OCI-LY7 (cell line): ENCODE results near the gene FAM204A. TPM values are rescaled to one million over a fixed set of nuclear protein-coding genes. Genes with fewer than 3 reads are reported as not detected.

Experiments used
- BruUV-seq: library from RNA; stranded (reverse); fragments of 400-500 nt; replicated peaks from 2 replicates; lab custom pipeline; 2021; lab: Mats Ljungman, UMichigan
- CTCF ChIA-PET: fragments of 300-600 bp; sonication (Branson Sonifier 250); formaldehyde crosslinking; loops from one replicate; lab custom pipeline; 2022; ENCODE audit warnings: antibody characterized with exemption; ENCODE audit not compliant: unreplicated experiment; lab: Charles Lee
- POLR2A ChIA-PET: fragments of 300-600 bp; sonication (Branson Sonifier 250); formaldehyde crosslinking; loops from one replicate; lab custom pipeline; 2022; ENCODE audit warnings: antibody characterized with exemption; lab: Charles Lee
- DNase-seq: peaks from one replicate; pipeline ENCODE4 v3.0.0-alpha.2; 2015; ENCODE audit warnings: low spot score
- H2AFZ ChIP-seq: fragments of 200-600 bp; sonication (generic), shearing (Covaris generic); 2 replicates; pipeline ENCODE4 v1.6.1; 2014; ENCODE audit warnings: mild to moderate bottlenecking, antibody characterized with exemption, low read length, moderate library complexity
- H3K27ac ChIP-seq: fragments of 200-600 bp; sonication (generic); 2 replicates; pipeline ENCODE4 v1.5.1; 2014; ENCODE audit warnings: mixed run types, low read depth, mild to moderate bottlenecking, moderate library complexity, low read length, inconsistent platforms; ENCODE audit not compliant: poor library complexity, severe bottlenecking
- H3K36me3 ChIP-seq: fragments of 200-600 bp; sonication (generic); 2 replicates; pipeline ENCODE4 v1.6.1; 2014; ENCODE audit warnings: mild to moderate bottlenecking, antibody characterized with exemption, low read length, moderate library complexity, mixed read lengths; ENCODE audit not compliant: insufficient read depth
- H3K4me1 ChIP-seq: fragments of 200-600 bp; sonication (generic); 2 replicates; pipeline ENCODE4 v1.5.1; 2014; ENCODE audit warnings: mild to moderate bottlenecking, low read length; ENCODE audit not compliant: insufficient read depth, poor library complexity, severe bottlenecking
- H3K4me2 ChIP-seq: fragments of 200-600 bp; sonication (generic); 2 replicates; pipeline ENCODE4 v1.6.1; 2014; ENCODE audit warnings: mild to moderate bottlenecking, low read length
- H3K4me3 ChIP-seq: fragments of 200-600 bp; sonication (generic); 2 replicates; pipeline ENCODE4 v1.5.1; 2014; ENCODE audit warnings: mild to moderate bottlenecking, low read depth, low read length; ENCODE audit not compliant: poor library complexity, severe bottlenecking
- H3K79me2 ChIP-seq: fragments of 200-600 bp; sonication (generic); 2 replicates; pipeline ENCODE4 v1.6.1; 2016; ENCODE audit warnings: low read depth, mild to moderate bottlenecking, low read length, moderate library complexity, mixed read lengths; ENCODE audit not compliant: insufficient read depth
- H3K9me2 ChIP-seq: fragments of 200-600 bp; sonication (generic); 2 replicates; pipeline ENCODE4 v1.6.1; 2016; ENCODE audit warnings: mild to moderate bottlenecking, low read length, mixed read lengths; ENCODE audit not compliant: insufficient read depth
- H3K9me3 ChIP-seq: fragments of 200-600 bp; sonication (generic); 2 replicates; pipeline ENCODE4 v1.6.1; 2014; ENCODE audit warnings: mild to moderate bottlenecking, mixed run types, low read length, mixed read lengths
- H4K20me1 ChIP-seq: fragments of 200-600 bp; sonication (generic); 2 replicates; pipeline ENCODE4 v1.6.1; 2014; ENCODE audit warnings: mild to moderate bottlenecking, antibody characterized with exemption, low read length, moderate library complexity, mixed read lengths; ENCODE audit not compliant: insufficient read depth
- CTCF ChIP-seq: fragments of 200-600 bp; sonication (generic); conservative IDR thresholded peaks from 2 replicates; pipeline ENCODE4 v1.5.1; 2014; ENCODE audit warnings: mild to moderate bottlenecking, antibody characterized with exemption, low read length, moderate library complexity, mixed read lengths
- EZH2phosphoT487 ChIP-seq: fragments of 200-600 bp; sonication (generic); IDR thresholded peaks from 2 replicates; pipeline ENCODE4 v1.6.1; 2018; ENCODE audit warnings: low read depth, borderline replicate concordance, mild to moderate bottlenecking, mixed run types, antibody characterized with exemption, low read length, moderate library complexity, mixed read lengths
- intact Hi-C: fragments of 100-400 bp; cut with micrococcal nuclease; formaldehyde crosslinking; loops from one replicate; pipeline ENCODE4 v1.10.0; 2022; ENCODE audit not compliant: unreplicated experiment
- total RNA-seq, 2 experiments: library from RNA; depleted of rRNA in 1 of 2; stranded (reverse); fragments of >200 nt in 1 of 2; shearing (Covaris generic) in 1 of 2; gene quantifications; 2 replicates each; pipeline ENCODE4 v1.2.3, GENCODE V29; 2014 to 2022

Gene FAM204A
- total RNA-seq, 2 experiments from 2014 or later = 32.4 to 44.9 TPM

- H3K9me3 ChIP-seq = no peaks in the 10 kb centered on the region
- TF ChIP-seq CTCF = no peak
- no peak for TF ChIP-seq EZH2phosphoT487
- intact Hi-C loops = no loop called here
- no peak overlapping the region for H2AFZ ChIP-seq
- ChIA-PET POLR2A (no interaction called here), CTCF (no interaction called here)
- H3K4me1 ChIP-seq = no peaks in the 10 kb centered on the region
- H3K4me3 ChIP-seq = no peak overlapping the region
- DNase-seq = no peak
- H4K20me1 ChIP-seq = no peaks in the 10 kb centered on the region
- no peak overlapping the region for H3K27ac ChIP-seq
- no peaks in the 10 kb centered on the region for H3K9me2 ChIP-seq
- H3K4me2 ChIP-seq = no peak overlapping the region
- no TSS peak for BruUV-seq
- no peaks in the 10 kb centered on the region for H3K79me2 ChIP-seq
- H3K36me3 ChIP-seq = no peaks in the 10 kb centered on the region
These were observed 14.5 kb upstream of the FAM204A start for GRCh38 chr10:118356628-118357027.

- H3K9me2 ChIP-seq = no peaks in the 10 kb centered on the region
- no peak overlapping the region for H3K4me2 ChIP-seq
- no peaks in the 10 kb centered on the region for H3K4me1 ChIP-seq
- no peak for DNase-seq
- no peaks in the 10 kb centered on the region for H3K79me2 ChIP-seq
- H3K36me3 ChIP-seq = no peaks in the 10 kb centered on the region
- CTCF ChIA-PET = no interaction called here
- intact Hi-C loops = no loop called here
- BruUV-seq = no TSS peak
- no peak overlapping the region for H2AFZ ChIP-seq
- no peaks in the 10 kb centered on the region for H4K20me1 ChIP-seq
- no peaks in the 10 kb centered on the region for H3K9me3 ChIP-seq
- POLR2A ChIA-PET = no interaction called here
- no peak overlapping the region for H3K27ac ChIP-seq
- no peak overlapping the region for H3K4me3 ChIP-seq
- TF ChIP-seq CTCF (no peak), EZH2phosphoT487 (no peak)
These were observed 13.1 kb upstream of the FAM204A start for GRCh38 chr10:118355234-118355633.

- Histone ChIP-seq H4K20me1 (no peaks in the 10 kb centered on the region), H3K9me2 (no peaks in the 10 kb centered on the region), H3K4me3 (no peak overlapping the region), H3K4me2 (no peak overlapping the region), H3K27ac (no peak overlapping the region), H2AFZ (no peak overlapping the region), H3K36me3 (no peaks in the 10 kb centered on the region), H3K4me1 (no peaks in the 10 kb centered on the region), H3K79me2 (no peaks in the 10 kb centered on the region), H3K9me3 (no peaks in the 10 kb centered on the region)
- DNase-seq = no peak
- intact Hi-C loops = loop anchor here (10.0 kb wide), 1 partner anchor 304 kb away; the partner anchor contains the start of gene RAB11FIP2
- TF ChIP-seq EZH2phosphoT487 = no peak
- no peak for TF ChIP-seq CTCF
- CTCF ChIA-PET = no interaction called here
- POLR2A ChIA-PET = no interaction called here
- no TSS peak for BruUV-seq
These were observed 7.1 kb upstream of the FAM204A start for GRCh38 chr10:118349235-118349634.
